Measurements from ENCODE around the gene SUCNR1. TPM values are rescaled to one million over a fixed set of nuclear protein-coding genes. Genes with fewer than 3 reads are reported as not detected.

The SUCNR1 gene
- total RNA-seq, 1 donor from 2014 or later = 0.75 TPM

DNA sequence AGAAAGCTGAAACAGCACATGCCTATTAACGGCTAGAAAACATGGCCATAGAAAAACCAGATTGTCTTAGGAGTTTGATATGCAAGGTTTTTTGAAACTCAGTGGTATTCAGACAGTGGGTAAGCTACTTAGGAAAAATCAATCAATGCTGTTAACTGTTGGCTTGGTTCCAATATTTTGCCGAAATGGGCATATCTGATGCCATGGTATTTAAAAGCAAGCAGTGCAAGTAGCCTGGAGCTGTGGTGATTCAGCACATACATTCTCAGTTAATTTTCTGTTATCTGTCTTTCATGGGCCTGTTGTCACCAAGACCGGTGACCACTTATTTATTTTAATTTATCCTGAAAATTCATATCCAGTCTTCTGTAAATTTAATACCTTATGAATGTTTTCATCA is 17.3 kb upstream of the SUCNR1 start:
- TF ChIP-seq, protein P1, sequence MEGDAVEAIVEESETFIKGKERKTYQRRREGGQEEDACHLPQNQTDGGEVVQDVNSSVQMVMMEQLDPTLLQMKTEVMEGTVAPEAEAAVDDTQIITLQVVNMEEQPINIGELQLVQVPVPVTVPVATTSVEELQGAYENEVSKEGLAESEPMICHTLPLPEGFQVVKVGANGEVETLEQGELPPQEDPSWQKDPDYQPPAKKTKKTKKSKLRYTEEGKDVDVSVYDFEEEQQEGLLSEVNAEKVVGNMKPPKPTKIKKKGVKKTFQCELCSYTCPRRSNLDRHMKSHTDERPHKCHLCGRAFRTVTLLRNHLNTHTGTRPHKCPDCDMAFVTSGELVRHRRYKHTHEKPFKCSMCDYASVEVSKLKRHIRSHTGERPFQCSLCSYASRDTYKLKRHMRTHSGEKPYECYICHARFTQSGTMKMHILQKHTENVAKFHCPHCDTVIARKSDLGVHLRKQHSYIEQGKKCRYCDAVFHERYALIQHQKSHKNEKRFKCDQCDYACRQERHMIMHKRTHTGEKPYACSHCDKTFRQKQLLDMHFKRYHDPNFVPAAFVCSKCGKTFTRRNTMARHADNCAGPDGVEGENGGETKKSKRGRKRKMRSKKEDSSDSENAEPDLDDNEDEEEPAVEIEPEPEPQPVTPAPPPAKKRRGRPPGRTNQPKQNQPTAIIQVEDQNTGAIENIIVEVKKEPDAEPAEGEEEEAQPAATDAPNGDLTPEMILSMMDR (conservative IDR thresholded peaks at IDR 0.05) = no peak
- Mint-ChIP-seq H3K4me3 (no peak overlapping the region), H3K4me1 (ENCODE audit: unreplicated experiment) (peaks cover 5% of the 10 kb centered on the region), H3K36me3 (no peaks in the 10 kb centered on the region), H3K27ac (no peak overlapping the region), H3K27me3 (no peaks in the 10 kb centered on the region), H3K9me3 (peaks cover 4% of the 10 kb centered on the region)
- DNase-seq (ENCODE audit: extremely low spot score, unreplicated experiment) = no peak

DNA sequence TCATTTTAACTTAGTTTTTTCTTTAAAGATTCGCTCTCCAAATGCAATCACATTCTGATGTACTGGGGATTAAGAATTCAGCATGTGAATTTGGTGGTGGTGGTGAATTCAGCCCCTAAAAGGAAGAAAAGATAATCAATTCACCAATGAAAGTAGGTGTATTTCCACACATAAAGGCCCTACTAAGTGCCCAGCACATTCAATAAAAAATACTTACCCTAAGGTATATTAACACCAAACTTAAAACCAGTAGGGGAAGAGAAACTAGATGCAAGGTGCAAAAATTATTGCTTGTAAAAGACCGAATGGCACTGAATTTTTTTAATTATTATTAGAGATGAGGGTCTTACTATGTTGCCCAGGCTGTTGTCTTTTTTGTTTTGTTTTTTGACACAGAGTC is 16.8 kb upstream of the SUCNR1 start:
- no peaks in the 10 kb centered on the region for H3K36me3 Mint-ChIP-seq
- H3K27me3 Mint-ChIP-seq = no peaks in the 10 kb centered on the region
- H3K4me3 Mint-ChIP-seq = no peak overlapping the region
- H3K9me3 Mint-ChIP-seq = no peaks in the 10 kb centered on the region
- DNase-seq (ENCODE audit: extremely low spot score, unreplicated experiment) = no peak
- TF ChIP-seq, protein P1 (conservative IDR thresholded peaks at IDR 0.05) = no peak
- peaks cover 5% of the 10 kb centered on the region for H3K4me1 Mint-ChIP-seq (ENCODE audit: unreplicated experiment)
- H3K27ac Mint-ChIP-seq = no peak overlapping the region

DNA sequence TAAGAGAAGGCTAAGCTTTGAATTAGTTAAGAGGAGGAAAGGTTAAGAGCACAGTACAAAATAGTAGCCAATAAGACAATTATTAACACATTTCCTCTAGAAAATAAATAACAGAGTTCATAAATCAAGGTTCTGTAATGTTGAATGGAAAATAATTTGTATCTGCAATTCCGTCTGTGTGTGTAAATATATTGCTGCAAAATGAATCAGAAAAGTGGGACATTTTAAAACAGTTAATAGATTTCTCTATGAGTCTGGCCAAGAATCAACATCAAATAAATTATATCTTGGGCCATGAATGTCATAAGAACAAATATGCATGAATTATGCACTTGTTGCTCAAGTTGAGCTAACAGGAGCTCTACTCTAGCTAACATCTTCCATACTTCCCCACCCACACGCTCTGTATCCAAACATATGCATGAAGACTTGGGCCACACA is 14.2 kb upstream of the SUCNR1 start:
- no peak for DNase-seq (ENCODE audit: extremely low spot score, unreplicated experiment)
- no peak overlapping the region for H3K27ac Mint-ChIP-seq
- peaks cover 5% of the 10 kb centered on the region for H3K4me1 Mint-ChIP-seq (ENCODE audit: unreplicated experiment)
- no peaks in the 10 kb centered on the region for H3K36me3 Mint-ChIP-seq
- no peaks in the 10 kb centered on the region for H3K9me3 Mint-ChIP-seq
- TF ChIP-seq, protein P1 (conservative IDR thresholded peaks at IDR 0.05) = no peak
- H3K27me3 Mint-ChIP-seq = no peaks in the 10 kb centered on the region
- no peak overlapping the region for H3K4me3 Mint-ChIP-seq

DNA sequence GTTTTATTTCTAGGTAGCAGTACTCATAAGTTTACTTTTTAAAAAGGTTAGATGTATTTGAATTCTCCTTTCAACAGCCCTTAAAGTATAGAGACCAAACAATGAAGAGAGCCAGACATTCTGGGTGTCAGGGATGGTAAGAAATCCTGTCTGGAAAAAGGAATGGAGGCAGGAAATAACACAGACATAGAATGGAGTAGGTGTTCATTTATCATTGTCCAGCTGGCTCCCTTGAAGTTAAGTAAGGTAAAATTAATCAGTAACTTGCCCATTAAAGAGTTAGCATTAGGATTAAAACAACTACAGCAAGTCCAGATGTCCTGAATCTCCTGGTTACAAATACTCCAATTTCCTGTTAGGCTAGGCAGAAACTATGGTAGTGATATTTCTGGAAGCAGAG is 13.5 kb upstream of the SUCNR1 start:
- DNase-seq (ENCODE audit: extremely low spot score, unreplicated experiment) = no peak
- peaks cover 5% of the 10 kb centered on the region for H3K4me1 Mint-ChIP-seq (ENCODE audit: unreplicated experiment)
- H3K9me3 Mint-ChIP-seq = no peaks in the 10 kb centered on the region
- H3K27me3 Mint-ChIP-seq = no peaks in the 10 kb centered on the region
- H3K4me3 Mint-ChIP-seq = no peak overlapping the region
- no peaks in the 10 kb centered on the region for H3K36me3 Mint-ChIP-seq
- TF ChIP-seq, protein P1 (conservative IDR thresholded peaks at IDR 0.05) = no peak
- no peak overlapping the region for H3K27ac Mint-ChIP-seq

DNA sequence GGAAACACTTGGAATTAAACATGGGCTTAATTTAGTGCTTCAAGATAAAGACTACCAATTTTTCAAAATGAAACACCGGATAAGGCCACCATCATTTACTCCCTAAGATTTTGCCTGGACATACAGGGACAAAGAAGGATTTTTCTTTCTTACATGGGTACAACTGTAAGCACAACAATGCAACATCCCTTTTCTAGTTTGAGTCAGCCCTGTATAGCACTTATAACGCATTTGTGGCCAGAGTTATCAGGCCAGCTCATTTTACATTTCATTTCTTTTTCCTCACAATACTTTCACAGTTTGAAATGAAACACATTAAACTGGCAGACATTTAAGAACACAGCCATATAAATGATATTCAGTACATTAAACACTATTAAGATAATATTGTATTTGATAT is 9.8 kb upstream of the SUCNR1 start:
- Mint-ChIP-seq H3K27ac (no peak overlapping the region), H3K4me1 (ENCODE audit: unreplicated experiment) (peaks cover 5% of the 10 kb centered on the region)
- TF ChIP-seq, protein P1 (conservative IDR thresholded peaks at IDR 0.05) = no peak

More for the DNA sequence above, 9.8 kb upstream of the SUCNR1 start:
- Mint-ChIP-seq H3K9me3 (no peaks in the 10 kb centered on the region), H3K27me3 (no peaks in the 10 kb centered on the region), H3K36me3 (no peaks in the 10 kb centered on the region), H3K4me3 (no peak overlapping the region)
- DNase-seq (ENCODE audit: extremely low spot score, unreplicated experiment) = no peak
